ENCODE results near the gene FOXP3. TPM values are rescaled to one million over a fixed set of nuclear protein-coding genes. Genes with fewer than 3 reads are reported as not detected.

Gene FOXP3, protein sequence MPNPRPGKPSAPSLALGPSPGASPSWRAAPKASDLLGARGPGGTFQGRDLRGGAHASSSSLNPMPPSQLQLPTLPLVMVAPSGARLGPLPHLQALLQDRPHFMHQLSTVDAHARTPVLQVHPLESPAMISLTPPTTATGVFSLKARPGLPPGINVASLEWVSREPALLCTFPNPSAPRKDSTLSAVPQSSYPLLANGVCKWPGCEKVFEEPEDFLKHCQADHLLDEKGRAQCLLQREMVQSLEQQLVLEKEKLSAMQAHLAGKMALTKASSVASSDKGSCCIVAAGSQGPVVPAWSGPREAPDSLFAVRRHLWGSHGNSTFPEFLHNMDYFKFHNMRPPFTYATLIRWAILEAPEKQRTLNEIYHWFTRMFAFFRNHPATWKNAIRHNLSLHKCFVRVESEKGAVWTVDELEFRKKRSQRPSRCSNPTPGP
- not detected for total RNA-seq

DNA sequence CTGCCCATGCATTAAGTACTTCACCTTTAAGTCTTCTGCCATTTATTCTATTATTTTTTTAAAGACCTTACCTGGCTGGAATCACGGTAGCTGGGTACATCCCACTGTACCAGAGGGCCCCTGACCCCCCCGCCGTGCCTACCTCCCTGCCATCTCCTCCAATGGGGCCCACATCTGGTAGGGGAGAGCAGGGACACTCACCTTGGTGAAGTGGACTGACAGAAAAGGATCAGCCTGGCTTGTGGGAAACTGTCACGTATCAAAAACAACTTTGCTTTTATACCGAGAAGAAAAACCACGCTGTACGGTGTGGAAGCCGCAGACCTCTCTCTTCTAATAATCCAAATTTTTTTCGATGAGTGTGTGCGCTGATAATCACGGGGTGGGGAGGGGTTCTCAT is at the start of gene FOXP3:
FOXP3 (minus strand) TSS at position 251 of the 400 bp plus-strand sequence. CDS start 6,205 bp downstream, outside the sequence.
- Histone ChIP-seq H3K27me3 (no peaks in the 10 kb centered on the region), H3K36me3 (no peaks in the 10 kb centered on the region), H3K4me1 (peaks cover 0 to 4% (median 0%) of the 10 kb centered on the region in 4 donors), H3K27ac (no peak within 1 kb of the TSS), H3K9me3 (no peaks in the 10 kb centered on the region), H3K4me3 (no peak within 1 kb of the TSS)
- TF ChIP-seq, protein P1, sequence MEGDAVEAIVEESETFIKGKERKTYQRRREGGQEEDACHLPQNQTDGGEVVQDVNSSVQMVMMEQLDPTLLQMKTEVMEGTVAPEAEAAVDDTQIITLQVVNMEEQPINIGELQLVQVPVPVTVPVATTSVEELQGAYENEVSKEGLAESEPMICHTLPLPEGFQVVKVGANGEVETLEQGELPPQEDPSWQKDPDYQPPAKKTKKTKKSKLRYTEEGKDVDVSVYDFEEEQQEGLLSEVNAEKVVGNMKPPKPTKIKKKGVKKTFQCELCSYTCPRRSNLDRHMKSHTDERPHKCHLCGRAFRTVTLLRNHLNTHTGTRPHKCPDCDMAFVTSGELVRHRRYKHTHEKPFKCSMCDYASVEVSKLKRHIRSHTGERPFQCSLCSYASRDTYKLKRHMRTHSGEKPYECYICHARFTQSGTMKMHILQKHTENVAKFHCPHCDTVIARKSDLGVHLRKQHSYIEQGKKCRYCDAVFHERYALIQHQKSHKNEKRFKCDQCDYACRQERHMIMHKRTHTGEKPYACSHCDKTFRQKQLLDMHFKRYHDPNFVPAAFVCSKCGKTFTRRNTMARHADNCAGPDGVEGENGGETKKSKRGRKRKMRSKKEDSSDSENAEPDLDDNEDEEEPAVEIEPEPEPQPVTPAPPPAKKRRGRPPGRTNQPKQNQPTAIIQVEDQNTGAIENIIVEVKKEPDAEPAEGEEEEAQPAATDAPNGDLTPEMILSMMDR (IDR thresholded peaks at IDR 0.05) = no peak
- TF ChIP-seq POLR2AphosphoS5 (IDR thresholded peaks at IDR 0.05) (no peak), POLR2A (IDR thresholded peaks at IDR 0.05) (no peak), EP300 (IDR thresholded peaks at IDR 0.05; ENCODE audit: low read depth) (no peak)
- WGBS, 2 donors (ENCODE audit: low coverage in 1 of 2) = 83 to 86% methylated on average over 8 to 11 of the region's 11 CpGs
- intact Hi-C loops (cut with DNase I; ENCODE audit: low total_unique reads) (no loop called here), in situ Hi-C loops (cut with MboI; ENCODE audit: low pct_ligation_motif_present in 1 of 4, low pct_unique_long_range_greater_than_20kb in 1 of 4, low sequenced_read_pairs in 3 of 4) (no loop called here)
- no peak for DNase-seq

DNA sequence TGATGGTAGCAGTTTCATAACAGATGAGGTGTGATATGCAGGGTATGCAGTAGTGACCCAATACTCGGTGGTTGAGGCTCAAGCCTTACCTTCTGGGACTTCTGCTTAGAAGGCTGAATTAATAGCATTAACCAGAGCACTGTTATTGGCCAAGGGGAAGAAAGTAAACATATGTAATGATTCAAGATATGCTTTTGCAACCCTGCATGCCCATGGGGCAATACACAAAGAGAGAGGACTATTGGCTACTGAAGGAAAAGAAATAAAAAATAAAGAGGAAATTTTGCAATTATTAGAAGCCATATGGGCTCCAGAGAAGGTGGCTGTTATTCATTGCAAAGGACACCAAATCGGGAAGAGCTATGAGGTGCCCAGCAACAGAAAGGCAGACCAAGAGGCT is 47.7 kb upstream of the FOXP3 start:
- Histone ChIP-seq H3K9me3 (no peaks in the 10 kb centered on the region), H3K27ac (no peak overlapping the region), H3K27me3 (no peaks in the 10 kb centered on the region), H3K36me3 (no peaks in the 10 kb centered on the region), H3K4me1 (peaks cover 0 to 11% (median 8%) of the 10 kb centered on the region in 4 donors), H3K4me3 (no peak overlapping the region)
- intact Hi-C loops (cut with DNase I; ENCODE audit: low total_unique reads) = no loop called here
- TF ChIP-seq EP300 (IDR thresholded peaks at IDR 0.05; ENCODE audit: low read depth) (no peak), POLR2A (IDR thresholded peaks at IDR 0.05) (no peak), POLR2AphosphoS5 (IDR thresholded peaks at IDR 0.05) (no peak)
- TF ChIP-seq, protein P1 (IDR thresholded peaks at IDR 0.05) = no peak
- no peak for DNase-seq
- in situ Hi-C loops (cut with MboI; ENCODE audit: low pct_ligation_motif_present in 1 of 4, low pct_unique_long_range_greater_than_20kb in 1 of 4, low sequenced_read_pairs in 3 of 4) = no loop called here
- 71% methylated on average over 2 of the region's 2 CpGs; no CpG with 5 or more reads in 1 of the 2 donors for WGBS, 2 donors (ENCODE audit: low coverage in 1 of 2)

DNA sequence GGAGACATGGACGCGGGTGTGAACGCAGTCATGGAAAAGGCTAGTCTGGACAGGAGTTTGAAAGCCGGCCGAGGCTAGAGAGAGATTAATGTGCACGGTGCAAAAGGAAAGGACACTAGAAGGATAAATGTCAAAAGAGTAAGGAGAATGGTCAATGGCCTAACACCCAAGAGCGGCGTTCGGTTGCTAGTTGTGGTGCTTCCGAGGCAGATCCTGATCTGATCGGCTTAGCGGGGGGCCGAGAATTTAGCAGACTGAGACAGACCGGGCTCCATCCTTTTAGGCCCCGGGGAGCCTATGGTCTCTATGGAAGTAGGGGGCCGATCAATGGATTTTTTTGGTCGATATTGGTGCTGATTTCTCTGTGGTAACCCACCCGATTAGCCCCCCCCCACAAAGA is 45.9 kb upstream of the FOXP3 start:
- DNase-seq = no peak
- no peak overlapping the region for H3K4me3 ChIP-seq
- no peak for TF ChIP-seq EP300 (IDR thresholded peaks at IDR 0.05; ENCODE audit: low read depth)
- no peak for TF ChIP-seq POLR2AphosphoS5 (IDR thresholded peaks at IDR 0.05)
- no peak for TF ChIP-seq POLR2A (IDR thresholded peaks at IDR 0.05)
- TF ChIP-seq, protein P1 (IDR thresholded peaks at IDR 0.05) = no peak
- intact Hi-C loops (cut with DNase I; ENCODE audit: low total_unique reads) (no loop called here), in situ Hi-C loops (cut with MboI; ENCODE audit: low pct_ligation_motif_present in 1 of 4, low pct_unique_long_range_greater_than_20kb in 1 of 4, low sequenced_read_pairs in 3 of 4) (no loop called here)
- 86% methylated on average over 7 to 18 of the region's 18 CpGs for WGBS, 2 donors (ENCODE audit: low coverage in 1 of 2)
- no peaks in the 10 kb centered on the region for H3K27me3 ChIP-seq
- peaks cover 0 to 11% (median 8%) of the 10 kb centered on the region in 4 donors for H3K4me1 ChIP-seq
- H3K9me3 ChIP-seq = no peaks in the 10 kb centered on the region
- no peak overlapping the region for H3K27ac ChIP-seq
- H3K36me3 ChIP-seq = no peaks in the 10 kb centered on the region

DNA sequence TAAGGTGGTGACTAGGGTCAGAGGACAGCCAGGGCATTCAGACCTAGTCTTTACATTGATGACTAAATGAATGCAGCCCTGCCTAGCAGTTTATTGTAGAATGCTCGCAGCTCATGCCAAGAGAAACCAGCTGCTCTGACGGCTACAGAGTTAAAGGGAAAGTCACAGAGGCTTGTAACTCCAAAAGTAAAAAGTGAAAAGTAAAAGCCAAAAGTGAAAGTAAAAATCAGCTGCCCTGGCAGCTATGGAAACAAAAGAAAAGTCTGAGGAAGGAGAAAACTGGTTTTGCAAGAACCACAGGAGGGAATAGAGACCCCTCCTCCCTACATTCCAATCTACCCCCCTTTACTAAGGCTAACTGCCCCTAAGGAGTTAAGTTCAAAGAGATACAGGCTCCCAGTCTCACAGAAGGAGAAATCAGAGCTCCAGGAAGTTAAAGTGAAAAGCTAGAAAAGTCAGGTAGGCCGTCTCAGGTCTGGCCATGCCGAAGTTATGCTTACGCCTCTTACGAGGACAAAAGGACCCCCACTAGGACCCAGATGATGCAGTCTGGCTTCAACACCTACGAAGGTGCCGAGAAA is 45.0 kb upstream of the FOXP3 start:
- Histone ChIP-seq H3K9me3 (no peaks in the 10 kb centered on the region), H3K27me3 (no peaks in the 10 kb centered on the region), H3K4me1 (peaks cover 0 to 11% (median 8%) of the 10 kb centered on the region in 4 donors), H3K4me3 (peak overlapping the region; percentile 5 to 44 (median 22)), H3K27ac (peak overlapping the region; percentile 42 to 80 (median 70)), H3K36me3 (no peaks in the 10 kb centered on the region)
- no peak for DNase-seq
- intact Hi-C loops (cut with DNase I; ENCODE audit: low total_unique reads) = no loop called here
- no peak for TF ChIP-seq EP300 (IDR thresholded peaks at IDR 0.05; ENCODE audit: low read depth)
- TF ChIP-seq, protein P1 (IDR thresholded peaks at IDR 0.05) = no peak
- no peak for TF ChIP-seq POLR2A (IDR thresholded peaks at IDR 0.05)
- no peak for TF ChIP-seq POLR2AphosphoS5 (IDR thresholded peaks at IDR 0.05)
- WGBS, 2 donors (ENCODE audit: low coverage in 1 of 2) = 32% methylated on average over 8 of the region's 8 CpGs; no CpG with 5 or more reads in 1 of the 2 donors
- in situ Hi-C loops (cut with MboI; ENCODE audit: low pct_ligation_motif_present in 1 of 4, low pct_unique_long_range_greater_than_20kb in 1 of 4, low sequenced_read_pairs in 3 of 4) = no loop called here

Data from transverse colon (tissue), 4 donors.